GM23248 (cell line): ENCODE measurements around the gene TH. TPM values are rescaled to one million over a fixed set of nuclear protein-coding genes. Genes with fewer than 3 reads are reported as not detected.

Experiments used
- DNase-seq: peaks from one replicate; pipeline ENCODE4 v3.0.0-alpha.2; 2015
- H2AFZ ChIP-seq: fragments of 200-600 bp; sonication (generic); 2 replicates; pipeline ENCODE4 v1.6.1; 2016; ENCODE audit warnings: antibody characterized with exemption
- H3F3A ChIP-seq: fragments of 200-600 bp; sonication (generic); 2 replicates; pipeline ENCODE4 v1.6.1; 2016; ENCODE audit warnings: mild to moderate bottlenecking, antibody characterized with exemption, mixed run types; ENCODE audit not compliant: insufficient read depth
- H3K27ac ChIP-seq: fragments of 200-600 bp; sonication (generic); 2 replicates; pipeline ENCODE4 v1.5.1; 2016; ENCODE audit warnings: mild to moderate bottlenecking
- H3K27me3 ChIP-seq: fragments of 200-600 bp; sonication (generic); replicated peaks from 2 replicates; pipeline ENCODE4 v1.6.1; 2016; ENCODE audit warnings: mild to moderate bottlenecking; ENCODE audit not compliant: insufficient read depth
- H3K36me3 ChIP-seq: fragments of 200-600 bp; sonication (generic); 2 replicates; pipeline ENCODE4 v1.6.1; 2016; ENCODE audit warnings: low read depth, mild to moderate bottlenecking
- H3K4me1 ChIP-seq: fragments of 200-600 bp; sonication (generic); 2 replicates; pipeline ENCODE4 v1.6.1; 2016; ENCODE audit warnings: mild to moderate bottlenecking; ENCODE audit not compliant: insufficient read depth
- H3K4me2 ChIP-seq: fragments of 200-600 bp; sonication (generic); one replicate; pipeline ENCODE4 v1.6.1; 2016; ENCODE audit warnings: mild to moderate bottlenecking; ENCODE audit not compliant: unreplicated experiment
- H3K4me3 ChIP-seq: fragments of 200-600 bp; sonication (generic); 2 replicates; pipeline ENCODE4 v1.5.1; 2016; ENCODE audit warnings: mild to moderate bottlenecking
- H3K79me2 ChIP-seq: fragments of 200-600 bp; sonication (generic); 2 replicates; pipeline ENCODE4 v1.6.1; 2016; ENCODE audit warnings: mild to moderate bottlenecking; ENCODE audit not compliant: insufficient read depth
- H3K9ac ChIP-seq: fragments of 200-600 bp; sonication (generic); 2 replicates; pipeline ENCODE4 v1.6.1; 2016; ENCODE audit warnings: mild to moderate bottlenecking
- H3K9me2 ChIP-seq: fragments of 200-600 bp; sonication (generic); 2 replicates; pipeline ENCODE4 v1.6.1; 2016; ENCODE audit warnings: mixed run types, mild to moderate bottlenecking, moderate library complexity; ENCODE audit not compliant: insufficient read depth
- H3K9me3 ChIP-seq: fragments of 200-600 bp; sonication (generic); one replicate; pipeline ENCODE4 v1.6.1; 2017; ENCODE audit warnings: low read depth
- H4K20me1 ChIP-seq: fragments of 200-600 bp; sonication (generic); 2 replicates; pipeline ENCODE4 v1.6.0; 2016; ENCODE audit not compliant: insufficient read depth
- EZH2 ChIP-seq: fragments of 200-600 bp; sonication (generic); IDR thresholded peaks from 2 replicates; pipeline ENCODE4 v1.6.1; 2018; ENCODE audit warnings: antibody characterized with exemption, mild to moderate bottlenecking; ENCODE audit not compliant: insufficient read depth, poor library complexity, severe bottlenecking
- EZH2phosphoT487 ChIP-seq: fragments of 200-600 bp; sonication (generic); IDR thresholded peaks from 2 replicates; pipeline ENCODE4 v1.6.1; 2018; ENCODE audit warnings: antibody characterized with exemption, moderate library complexity, mild to moderate bottlenecking, low read depth; ENCODE audit not compliant: insufficient read depth
- WGBS, 2 experiments: methylation state at CpG; one replicate each; pipeline ENCODE4 v1.1.6; 2015 to 2017; ENCODE audit warnings: low lambda C conversion rate in 2 of 2, low coverage in 1 of 2; ENCODE audit errors: missing lambda C conversion rate in 2 of 2; 5-methylcytosine and 5-hydroxymethylcytosine counted together
- in situ Hi-C: fragments of 300-500 bp; cut with MboI; formaldehyde crosslinking; loops from 2 replicates; pipeline ENCODE4 v1.15.0; 2020
- polyA plus RNA-seq: library from polyadenylated mRNA; unstranded; fragments of >200 nt; fragmentation: Nextera tagmentation; extraction: Ambion mirVana; gene quantifications from 2 replicates; pipeline ENCODE4 v1.2.1, GENCODE V29; 2016
- total RNA-seq: library from RNA; depleted of rRNA; stranded (reverse); fragments of >200 nt; shearing (Covaris generic); gene quantifications from 2 replicates; pipeline ENCODE4 v1.2.3, GENCODE V29; 2014

TH gene
- total and polyA plus RNA-seq, 2 experiments from 2014 or later, result not detected

DNA sequence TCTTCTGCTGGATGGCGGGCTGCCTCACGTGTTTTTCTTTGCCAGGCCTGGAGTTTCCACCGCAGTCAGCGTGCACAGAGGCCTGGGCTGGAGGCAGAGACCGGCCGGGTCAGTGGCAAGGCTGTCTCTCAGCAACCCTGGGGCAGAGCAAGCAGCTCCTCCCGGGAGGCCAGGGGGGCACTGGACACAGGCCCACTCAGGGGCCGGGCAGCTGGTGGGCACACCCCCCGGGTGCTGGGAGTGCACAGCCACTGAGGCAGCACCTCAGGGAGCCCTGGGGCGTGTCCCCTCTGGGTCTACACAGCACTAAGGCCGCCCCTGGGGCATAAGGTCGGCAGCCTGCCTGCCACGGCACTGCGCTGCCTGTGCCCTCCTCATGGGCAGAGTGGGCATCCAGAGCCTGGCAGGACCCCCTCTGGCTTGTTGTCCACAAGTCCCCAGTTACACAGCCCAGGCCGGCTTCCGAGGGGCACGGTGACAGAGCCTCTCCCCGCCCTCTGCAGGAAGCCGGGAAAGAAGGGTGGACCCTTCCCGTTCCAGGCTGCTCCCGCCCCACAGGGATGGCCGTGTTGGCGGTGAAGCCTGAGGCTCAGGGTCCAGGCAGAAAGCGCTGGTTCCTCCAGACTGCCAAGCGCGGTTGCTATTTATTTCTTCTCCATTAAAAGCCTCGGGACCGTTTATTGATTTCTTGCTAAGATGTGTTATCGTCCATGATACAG, 18.5 kb upstream of the TH start:
- TF ChIP-seq EZH2phosphoT487 (no peak), EZH2 (no peak)
- no peaks in the 10 kb centered on the region for H3K4me1 ChIP-seq
- WGBS, 2 experiments, result 47 to 51% methylated on average over 27 to 29 of the region's 29 CpGs
- H3K9me2 ChIP-seq, result no peaks in the 10 kb centered on the region
- no peak overlapping the region for H3K4me3 ChIP-seq
- H3K79me2 ChIP-seq, result no peaks in the 10 kb centered on the region
- H4K20me1 ChIP-seq, result no peaks in the 10 kb centered on the region
- no peak overlapping the region for H3K4me2 ChIP-seq
- H3K27me3 ChIP-seq, result peaks cover 14% of the 10 kb centered on the region
- no peak overlapping the region for H2AFZ ChIP-seq
- no peaks in the 10 kb centered on the region for H3K9me3 ChIP-seq
- H3F3A ChIP-seq, result no peaks in the 10 kb centered on the region
- H3K27ac ChIP-seq, result no peak overlapping the region
- H3K36me3 ChIP-seq, result no peaks in the 10 kb centered on the region
- DNase-seq, result no peak
- in situ Hi-C loops, result loop anchor here (25.0 kb wide), 2 partner anchors 97 to 697 kb away; partner anchors contain the start of gene CDKN1C
- H3K9ac ChIP-seq, result no peak overlapping the region

GRCh38 chr11:2188745-2189144, 17.1 kb upstream of the TH start:
- no peak for DNase-seq
- no peak overlapping the region for H2AFZ ChIP-seq
- H3F3A ChIP-seq, result no peaks in the 10 kb centered on the region
- no peaks in the 10 kb centered on the region for H3K4me1 ChIP-seq
- no peak overlapping the region for H3K9ac ChIP-seq
- H3K4me3 ChIP-seq, result no peak overlapping the region
- no peak overlapping the region for H3K27ac ChIP-seq
- H3K79me2 ChIP-seq, result no peaks in the 10 kb centered on the region
- in situ Hi-C loops, result loop anchor here (25.0 kb wide), 2 partner anchors 99 to 699 kb away; partner anchors contain the start of gene CDKN1C
- 66 to 70% methylated on average over 19 of the region's 19 CpGs for WGBS, 2 experiments
- H3K27me3 ChIP-seq, result peaks cover 26% of the 10 kb centered on the region
- H3K9me2 ChIP-seq, result no peaks in the 10 kb centered on the region
- TF ChIP-seq EZH2, result no peak
- H3K4me2 ChIP-seq, result no peak overlapping the region
- H4K20me1 ChIP-seq, result no peaks in the 10 kb centered on the region
- no peaks in the 10 kb centered on the region for H3K9me3 ChIP-seq
- no peaks in the 10 kb centered on the region for H3K36me3 ChIP-seq

- TF ChIP-seq EZH2phosphoT487 (no peak), EZH2 (no peak)
- H4K20me1 ChIP-seq, result no peaks in the 10 kb centered on the region
- H3K9me2 ChIP-seq, result no peaks in the 10 kb centered on the region
- no peaks in the 10 kb centered on the region for H3F3A ChIP-seq
- no peak overlapping the region for H3K4me3 ChIP-seq
- no peaks in the 10 kb centered on the region for H3K36me3 ChIP-seq
- H3K4me1 ChIP-seq, result no peaks in the 10 kb centered on the region
- no peak for DNase-seq
- no peak overlapping the region for H3K27ac ChIP-seq
- H3K9me3 ChIP-seq, result no peaks in the 10 kb centered on the region
- H3K9ac ChIP-seq, result no peak overlapping the region
- no peak overlapping the region for H3K4me2 ChIP-seq
- in situ Hi-C loops, result loop anchor here (25.0 kb wide), 2 partner anchors 100 to 700 kb away; partner anchors contain the start of gene CDKN1C
- H3K27me3 ChIP-seq, result peaks cover 37% of the 10 kb centered on the region
- 65 to 71% methylated on average over 7 of the region's 7 CpGs for WGBS, 2 experiments
- H3K79me2 ChIP-seq, result no peaks in the 10 kb centered on the region
- H2AFZ ChIP-seq, result no peak overlapping the region
Measured at GRCh38 chr11:2187280-2187707, 15.7 kb upstream of the TH start.

GRCh38 chr11:2186669-2187279, 15.2 kb upstream of the TH start:
- in situ Hi-C loops, result loop anchor here (25.0 kb wide), 2 partner anchors 101 to 701 kb away; partner anchors contain the start of gene CDKN1C
- no peak for TF ChIP-seq EZH2
- no peak for TF ChIP-seq EZH2phosphoT487
- Histone ChIP-seq H3F3A (no peaks in the 10 kb centered on the region), H3K9ac (no peak overlapping the region), H3K27me3 (peaks cover 37% of the 10 kb centered on the region), H3K79me2 (no peaks in the 10 kb centered on the region), H4K20me1 (no peaks in the 10 kb centered on the region), H3K27ac (no peak overlapping the region), H3K9me3 (no peaks in the 10 kb centered on the region), H2AFZ (no peak overlapping the region), H3K4me3 (no peak overlapping the region), H3K9me2 (no peaks in the 10 kb centered on the region), H3K36me3 (no peaks in the 10 kb centered on the region), H3K4me1 (no peaks in the 10 kb centered on the region), H3K4me2 (no peak overlapping the region)
- peak; percentile 66 for DNase-seq
- 11 to 13% methylated on average over 18 to 21 of the region's 21 CpGs for WGBS, 2 experiments
